DMS 273 (cell line): ENCODE results near the gene ZNF677.
A peak's percentile ranks its signal among the peaks of the same experiment; 100 is the strongest.
"Not testable (repeated sequence)": the region's sequence is repeated elsewhere in the genome, so short reads cannot be mapped to it uniquely, and the experiment has no call there.

Experiments
- DNase-seq: peaks from one replicate; lab custom pipeline; 2025; ENCODE audit not compliant: unreplicated experiment; lab: John Stamatoyannopoulos, UW

ZNF677 gene

DNA sequence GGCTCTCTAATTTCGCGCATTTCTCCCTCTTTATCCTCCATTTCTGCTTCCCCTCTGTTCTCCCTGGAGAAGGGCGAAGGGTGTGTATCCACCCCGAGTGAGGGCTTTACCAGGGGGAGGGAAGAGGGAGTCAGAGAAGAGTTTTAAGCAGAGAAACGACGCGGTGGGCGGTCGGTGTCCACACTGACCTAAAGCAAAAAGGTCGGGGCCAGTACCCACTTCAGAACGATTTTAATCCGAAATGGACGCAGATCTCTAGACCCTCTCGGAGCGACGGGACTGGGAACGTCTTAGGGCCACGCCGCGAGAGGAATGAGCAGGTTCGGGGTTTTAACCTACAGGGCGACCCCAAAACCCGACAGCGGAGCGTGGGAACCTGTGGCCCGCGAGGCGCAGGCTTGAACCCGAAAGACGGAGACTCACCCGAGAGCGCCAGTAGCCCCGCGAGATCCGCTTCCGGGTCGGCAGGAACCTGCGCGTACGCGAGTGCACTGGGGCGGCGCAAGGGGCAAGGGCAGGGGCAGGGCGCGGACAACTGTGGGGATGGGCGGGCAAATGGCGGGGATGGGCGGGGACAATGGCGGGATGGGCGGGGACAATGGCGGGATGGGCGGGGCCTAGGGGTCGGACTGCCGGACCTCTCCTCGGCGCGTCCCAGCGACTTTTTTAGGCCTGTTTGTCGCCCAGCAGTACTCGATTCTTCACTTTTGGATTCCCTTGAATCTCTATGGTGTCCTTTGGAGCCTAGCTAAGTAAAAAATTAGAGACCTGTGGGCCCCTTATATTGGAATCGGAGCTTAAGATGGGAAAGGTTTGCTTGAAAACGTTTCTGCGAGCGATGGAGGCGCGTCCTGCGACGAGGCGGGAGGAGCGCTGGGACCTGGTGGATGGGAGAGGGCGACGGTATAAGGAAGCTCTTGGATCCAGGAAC lies at the start of gene ZNF677:
ZNF677 (minus strand) TSS at position 463 of the 931 bp plus-strand sequence. CDS start 3,323 bp downstream, outside the sequence.
- no peak for DNase-seq

DNA sequence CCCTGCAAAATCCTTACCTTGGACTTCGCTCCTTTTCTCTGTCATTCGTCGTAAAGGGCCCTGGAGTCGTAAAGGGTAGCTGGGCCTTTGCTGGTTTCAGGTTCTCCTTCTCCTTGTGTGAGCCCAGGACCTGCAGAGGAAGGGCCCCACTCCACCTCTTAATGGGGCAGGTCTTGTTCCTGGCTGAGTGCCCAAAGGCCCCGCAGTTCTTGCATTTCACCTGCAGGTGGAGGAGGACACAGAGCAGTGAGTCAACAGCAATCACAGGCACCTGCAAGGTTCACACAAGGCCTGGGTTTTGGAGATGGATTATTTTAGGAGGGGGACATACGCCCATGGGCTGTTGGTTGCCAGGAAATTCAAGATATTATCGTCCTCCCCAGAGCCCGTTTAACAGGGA lies 46.7 kb upstream of the ZNF677 start:
- DNase-seq, result peak; percentile 1

- peak; percentile 11 for DNase-seq
Measured at GRCh38 chr19:53294786-53295441, 40.2 kb upstream of the ZNF677 start.

DNA sequence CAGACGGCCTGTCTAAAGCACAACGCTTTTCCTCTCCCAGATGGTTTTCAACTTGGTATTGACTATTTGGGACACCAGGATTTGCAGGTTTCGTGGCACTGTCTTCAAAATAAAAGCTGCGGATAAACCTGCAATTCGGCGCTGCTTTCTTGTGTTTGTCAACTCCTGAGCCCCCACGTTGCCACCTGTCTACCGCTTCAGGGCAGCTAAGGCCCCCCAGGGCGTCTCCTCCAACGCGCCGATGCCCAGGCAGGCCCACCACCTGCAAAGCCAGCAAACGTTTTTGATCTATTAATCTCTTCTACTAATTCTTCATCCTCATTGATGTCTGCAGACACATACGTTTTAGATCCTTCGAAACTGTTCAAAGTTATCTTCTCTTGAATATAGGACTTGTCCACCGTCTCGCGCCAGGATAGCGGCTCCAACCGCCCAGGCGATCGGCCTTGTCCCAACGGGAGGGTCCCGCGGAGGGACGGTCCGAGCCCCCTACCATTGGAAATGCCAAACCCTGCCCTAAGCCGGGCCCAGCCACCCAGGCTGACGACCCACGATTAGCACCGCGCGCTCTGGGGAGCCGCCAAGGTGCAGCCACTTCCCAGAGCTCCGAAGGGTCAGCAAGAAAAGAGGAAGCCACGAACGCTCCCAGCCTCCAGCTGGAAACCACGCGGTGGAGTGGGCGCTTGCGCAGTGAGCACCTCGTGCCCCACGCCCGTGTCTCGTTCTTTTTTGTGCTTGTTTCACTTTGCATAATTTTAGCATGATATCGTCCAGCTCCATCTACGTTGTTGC lies 36.3 kb upstream of the ZNF677 start:
- DNase-seq, result no peak

- DNase-seq, result no peak
Measured at GRCh38 chr19:53285087-53285486, 30.4 kb upstream of the ZNF677 start.

- peak; percentile 35 for DNase-seq
Measured at GRCh38 chr19:53281947-53282346, 27.3 kb upstream of the ZNF677 start.

DNA sequence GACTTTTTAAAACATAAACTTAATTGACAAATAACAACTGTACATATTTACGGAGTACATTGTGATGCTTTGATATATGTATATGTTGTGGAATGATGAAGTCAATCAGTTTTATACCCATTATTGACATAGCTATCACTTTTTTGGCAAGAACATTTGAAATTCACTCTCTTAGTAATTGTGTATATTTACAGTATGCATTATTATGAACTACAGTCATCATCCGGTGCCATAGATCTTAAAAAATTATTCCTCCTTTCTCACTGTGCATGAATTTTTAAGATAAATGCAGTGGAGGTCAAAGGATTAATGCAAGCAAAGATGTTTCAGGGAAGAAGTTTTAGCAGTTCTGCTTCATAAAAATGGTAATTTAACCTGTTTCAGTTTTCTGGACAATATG lies 20.8 kb upstream of the ZNF677 start:
- no peak for DNase-seq

DNA sequence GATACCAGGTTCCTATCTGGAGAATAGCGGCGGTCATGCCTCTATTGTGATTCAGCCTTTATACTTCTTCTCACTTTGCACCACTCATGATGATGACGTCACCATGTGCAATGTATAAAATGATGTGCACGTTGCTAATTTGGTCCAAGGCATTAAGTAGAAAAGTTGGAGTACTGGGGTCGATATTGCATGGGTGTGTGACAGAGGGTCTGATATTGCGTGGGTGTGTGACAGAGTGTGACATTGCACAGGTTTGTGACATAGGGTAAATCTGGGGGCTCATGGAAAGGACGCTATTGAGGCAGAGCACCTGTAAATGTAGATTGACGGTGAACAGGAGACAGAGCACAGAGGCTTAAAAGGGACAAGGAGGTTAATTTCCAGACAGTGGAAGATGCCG lies 17.4 kb upstream of the ZNF677 start:
- DNase-seq, result no peak

DNA sequence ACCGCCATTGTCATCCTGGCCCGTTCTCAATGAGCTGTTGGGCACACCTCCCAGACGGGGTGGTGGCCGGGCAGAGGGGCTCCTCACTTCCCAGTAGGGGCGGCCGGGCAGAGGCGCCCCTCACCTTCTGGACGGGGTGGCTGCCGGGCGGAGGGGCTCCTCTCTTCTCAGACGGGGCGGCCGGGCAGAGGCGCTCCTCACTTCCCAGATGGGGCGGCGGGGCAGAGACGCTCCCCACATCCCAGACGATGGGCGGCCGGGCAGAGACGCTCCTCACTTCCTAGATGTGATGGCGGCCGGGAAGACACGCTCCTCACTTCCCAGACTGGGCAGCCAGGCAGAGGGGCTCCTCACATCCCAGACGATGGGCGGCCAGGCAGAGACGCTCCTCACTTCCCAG lies 15.2 kb upstream of the ZNF677 start:
- not testable (repeated sequence) for DNase-seq

DNA sequence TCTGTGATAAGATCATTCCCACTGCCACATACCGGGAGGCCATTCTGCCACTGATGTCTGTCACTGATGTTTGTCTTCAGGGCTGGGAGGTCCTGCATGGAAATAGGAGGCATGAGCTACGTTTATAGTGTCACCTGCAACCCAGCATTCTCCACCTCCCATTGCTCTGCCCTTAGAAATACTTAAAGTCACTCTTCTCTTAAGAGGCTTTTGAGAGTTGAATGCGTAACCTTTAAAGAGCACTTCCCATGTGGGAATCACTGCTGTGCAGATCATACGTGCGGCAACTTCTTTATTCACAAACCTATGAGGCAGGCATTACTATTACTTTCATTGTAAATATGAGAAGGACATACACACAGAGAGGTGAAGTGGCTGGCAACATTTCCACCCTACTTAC lies 12.9 kb upstream of the ZNF677 start, which contains the start of gene VN1R4:
VN1R4 (minus strand) TSS at position 101 of the 400 bp plus-strand sequence; CDS start at position 43, 58 bp downstream.
- DNase-seq, result not testable (repeated sequence)

DNA sequence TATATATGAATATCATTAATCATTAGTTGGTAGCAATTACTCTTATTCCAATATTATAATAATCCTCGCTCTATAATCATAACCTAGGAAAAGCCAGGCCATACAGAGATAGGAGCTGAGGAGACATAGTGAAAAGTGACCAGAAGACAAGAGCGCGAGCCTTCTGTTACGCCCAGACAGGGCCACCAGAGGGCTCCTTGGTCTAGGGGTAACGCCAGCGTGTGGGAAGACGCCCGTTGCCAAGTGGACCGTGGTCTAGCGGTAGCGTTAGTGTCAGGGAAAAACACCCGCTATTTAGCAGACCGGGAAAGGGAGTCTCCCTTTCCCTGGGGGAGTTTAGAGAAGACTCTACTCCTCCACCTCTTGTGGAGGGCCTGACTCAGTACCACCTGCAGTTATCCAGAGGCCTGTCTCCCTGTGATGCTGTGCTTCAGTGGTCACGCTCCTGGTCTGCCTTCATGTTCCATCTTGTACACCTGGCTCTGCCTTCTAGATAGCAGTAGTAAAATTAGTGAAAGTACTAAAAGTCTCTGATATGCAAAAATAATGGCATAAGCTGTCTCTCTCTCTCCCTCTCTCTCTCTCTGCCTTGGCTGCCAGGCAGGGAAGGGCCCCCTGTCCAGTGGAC lies 3.2 kb upstream of the ZNF677 start, which contains the start of gene VN1R2:
VN1R2 (plus strand) TSS at position 578 of the 628 bp plus-strand sequence. CDS start 84 bp downstream, outside the sequence.
- DNase-seq, result peak; percentile 33

- no peak for DNase-seq
Measured at GRCh38 chr19:53246498-53246897, 8.2 kb downstream of the ZNF677 start.

- DNase-seq, result no peak
Measured at GRCh38 chr19:53237114-53237777, 17.4 kb downstream of the ZNF677 start.

DNA sequence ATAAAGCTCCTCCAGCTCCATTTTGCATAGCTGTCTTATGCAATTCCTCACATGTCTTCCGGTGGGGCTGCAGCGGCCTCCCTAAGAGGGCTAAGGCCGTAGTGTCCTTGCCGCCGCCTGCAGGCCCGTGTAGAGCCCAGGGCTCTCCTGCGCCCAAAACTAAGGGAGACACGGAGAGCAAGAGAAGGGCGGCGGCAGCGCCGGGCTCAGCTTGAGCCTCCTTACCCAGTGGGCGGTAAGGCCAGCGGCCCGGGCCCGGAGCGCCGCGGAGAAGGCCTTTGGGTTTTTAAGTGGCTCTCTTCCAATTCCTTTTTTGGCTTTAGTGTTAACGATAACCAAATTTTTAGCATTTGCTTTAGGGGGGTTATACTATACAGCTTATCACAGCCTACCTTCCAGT lies 30.1 kb downstream of the ZNF677 start:
- no peak for DNase-seq

GRCh38 chr19:53222716-53223115 lies 32.0 kb downstream of the ZNF677 start:
- not testable (repeated sequence) for DNase-seq

GRCh38 chr19:53212703-53213320 lies 41.9 kb downstream of the ZNF677 start:
- no peak for DNase-seq

- not testable (repeated sequence) for DNase-seq
Measured at GRCh38 chr19:53211554-53211953, 43.1 kb downstream of the ZNF677 start.

- DNase-seq, result peak; percentile 97
Measured at GRCh38 chr19:53196777-53197396, 57.8 kb downstream of the ZNF677 start.

DNA sequence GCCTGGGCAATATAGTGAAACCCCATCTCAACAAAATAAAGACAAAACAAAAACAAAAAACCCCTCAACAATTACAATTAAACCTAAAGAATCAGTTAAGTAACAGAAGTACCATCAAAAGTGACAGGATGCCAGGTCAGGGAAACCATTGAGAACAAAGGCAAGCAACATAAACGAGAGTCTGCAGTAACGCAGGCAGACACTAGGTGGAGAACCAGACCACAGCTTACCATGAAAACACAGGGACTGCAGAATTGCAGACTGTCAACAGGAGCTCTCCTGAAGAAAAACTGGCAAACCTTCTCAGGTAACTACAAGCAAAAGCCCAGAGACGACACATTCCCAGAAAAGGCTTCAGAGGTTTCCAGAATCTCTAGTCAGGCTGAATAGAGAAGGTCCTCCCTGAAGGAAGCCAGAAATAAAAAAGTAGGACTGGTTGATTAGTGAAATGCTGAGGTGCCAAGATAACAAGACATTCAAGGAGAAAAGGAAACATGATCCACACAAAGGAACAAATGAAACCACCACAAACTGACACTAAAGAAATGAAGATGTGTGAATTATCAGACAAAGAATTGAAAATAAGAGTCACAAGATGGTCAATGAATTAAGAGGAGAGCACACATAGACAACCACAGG lies 59.3 kb downstream of the ZNF677 start:
- DNase-seq, result peak; percentile 87
